Neural crest cell (in vitro differentiated cells): ENCODE data around the gene TRAPPC3L. TPM values are rescaled to one million over a fixed set of nuclear protein-coding genes. Genes with fewer than 3 reads are reported as not detected.

Experiments
- DNase-seq: peaks from one replicate; pipeline ENCODE4 v3.0.0; 2021; ENCODE audit warnings: low read depth, mixed read lengths, low spot score
- H3K27ac Mint-ChIP-seq: one replicate; pipeline ENCODE4 v1.8.0; 2021; ENCODE audit warnings: mild to moderate bottlenecking, mixed read lengths; ENCODE audit not compliant: unreplicated experiment
- H3K27me3 Mint-ChIP-seq: 2 replicates; pipeline ENCODE4 v1.8.0; 2021; ENCODE audit warnings: low read depth, mild to moderate bottlenecking, mixed read lengths
- H3K36me3 Mint-ChIP-seq: 2 replicates; pipeline ENCODE4 v1.8.0; 2021; ENCODE audit warnings: low read depth, mild to moderate bottlenecking, mixed read lengths
- H3K4me1 Mint-ChIP-seq: 2 replicates; pipeline ENCODE4 v1.8.0; 2021; ENCODE audit warnings: mixed read lengths
- H3K4me3 Mint-ChIP-seq: one replicate; pipeline ENCODE4 v1.8.0; 2021; ENCODE audit warnings: mild to moderate bottlenecking, mixed read lengths
- H3K9me3 Mint-ChIP-seq: 2 replicates; pipeline ENCODE4 v1.8.0; 2021; ENCODE audit warnings: mixed read lengths
- CTCF ChIP-seq: fragments of 200-600 bp; sonication (generic); conservative IDR thresholded peaks from 2 replicates; pipeline ENCODE4 v1.5.0; 2021; ENCODE audit warnings: antibody characterized with exemption, mild to moderate bottlenecking
- total RNA-seq: library from RNA; stranded (reverse); gene quantifications from 2 replicates; pipeline ENCODE4 v1.2.1, GENCODE V29; 2021

TRAPPC3L gene
- total RNA-seq, 1 donor from 2014 or later, result not detected

GRCh38 chr6:116533233-116533957 lies 12.1 kb downstream of the TRAPPC3L start:
- Mint-ChIP-seq H3K27me3 (peaks cover 19% of the 10 kb centered on the region), H3K4me3 (no peak overlapping the region), H3K4me1 (peaks cover 33% of the 10 kb centered on the region), H3K36me3 (no peaks in the 10 kb centered on the region), H3K9me3 (no peaks in the 10 kb centered on the region), H3K27ac (peak overlapping the region; percentile 70)
- DNase-seq, result no peak
- TF ChIP-seq CTCF, result no peak

GRCh38 chr6:116531675-116532570 lies 13.6 kb downstream of the TRAPPC3L start:
- peak; percentile 57 for DNase-seq
- H3K9me3 Mint-ChIP-seq, result no peaks in the 10 kb centered on the region
- TF ChIP-seq CTCF, result peak; percentile 80
- H3K36me3 Mint-ChIP-seq, result no peaks in the 10 kb centered on the region
- peaks cover 33% of the 10 kb centered on the region for H3K4me1 Mint-ChIP-seq
- H3K27me3 Mint-ChIP-seq, result peaks cover 19% of the 10 kb centered on the region
- no peak overlapping the region for H3K27ac Mint-ChIP-seq
- no peak overlapping the region for H3K4me3 Mint-ChIP-seq

- Mint-ChIP-seq H3K4me3 (no peak overlapping the region), H3K27ac (no peak overlapping the region)
- no peak for DNase-seq
These were observed 15.0 kb downstream of the TRAPPC3L start for GRCh38 chr6:116530436-116530835.

GRCh38 chr6:116529466-116530290 lies 15.8 kb downstream of the TRAPPC3L start:
- no peaks in the 10 kb centered on the region for H3K9me3 Mint-ChIP-seq
- H3K4me1 Mint-ChIP-seq, result peaks cover 33% of the 10 kb centered on the region
- H3K27me3 Mint-ChIP-seq, result peaks cover 19% of the 10 kb centered on the region
- DNase-seq, result no peak
- H3K4me3 Mint-ChIP-seq, result no peak overlapping the region
- H3K27ac Mint-ChIP-seq, result no peak overlapping the region
- TF ChIP-seq CTCF, result no peak
- H3K36me3 Mint-ChIP-seq, result no peaks in the 10 kb centered on the region

More at GRCh38 chr6:116530436-116530835, 15.0 kb downstream of the TRAPPC3L start:
- no peaks in the 10 kb centered on the region for H3K9me3 Mint-ChIP-seq
- TF ChIP-seq CTCF, result no peak
- H3K4me1 Mint-ChIP-seq, result peaks cover 33% of the 10 kb centered on the region
- H3K27me3 Mint-ChIP-seq, result peaks cover 19% of the 10 kb centered on the region
- no peaks in the 10 kb centered on the region for H3K36me3 Mint-ChIP-seq

- Mint-ChIP-seq H3K4me1 (peaks cover 31% of the 10 kb centered on the region), H3K4me3 (no peak overlapping the region), H3K27ac (no peak overlapping the region), H3K9me3 (no peaks in the 10 kb centered on the region), H3K27me3 (peaks cover 15% of the 10 kb centered on the region), H3K36me3 (no peaks in the 10 kb centered on the region)
- TF ChIP-seq CTCF, result no peak
- no peak for DNase-seq
These were observed 16.7 kb downstream of the TRAPPC3L start for GRCh38 chr6:116528780-116529179.
